GM12864 (cell line): ENCODE results near the gene UXT.

ENCODE experiments used
- DNase-seq: peaks from one replicate; pipeline ENCODE4 v3.0.0-alpha.2; 2011; ENCODE audit warnings: low read depth
- H3K4me3 ChIP-seq: 2 replicates; pipeline ENCODE4 v1.5.1; 2011; ENCODE audit warnings: mild to moderate bottlenecking, low read depth, low read length, control low read depth
- TF ChIP-seq, protein P1 (sequence below): IDR thresholded peaks from 2 replicates; pipeline ENCODE4 v1.5.1; 2011; ENCODE audit warnings: low read depth, mild to moderate bottlenecking, moderate library complexity, low read length, control low read depth, inconsistent platforms; ENCODE audit errors: missing control alignments

Gene UXT

GRCh38 chrX:47662144-47662657 lies 3.2 kb upstream of the UXT start:
- no peak overlapping the region for H3K4me3 ChIP-seq
- DNase-seq, result no peak
- TF ChIP-seq, protein P1, sequence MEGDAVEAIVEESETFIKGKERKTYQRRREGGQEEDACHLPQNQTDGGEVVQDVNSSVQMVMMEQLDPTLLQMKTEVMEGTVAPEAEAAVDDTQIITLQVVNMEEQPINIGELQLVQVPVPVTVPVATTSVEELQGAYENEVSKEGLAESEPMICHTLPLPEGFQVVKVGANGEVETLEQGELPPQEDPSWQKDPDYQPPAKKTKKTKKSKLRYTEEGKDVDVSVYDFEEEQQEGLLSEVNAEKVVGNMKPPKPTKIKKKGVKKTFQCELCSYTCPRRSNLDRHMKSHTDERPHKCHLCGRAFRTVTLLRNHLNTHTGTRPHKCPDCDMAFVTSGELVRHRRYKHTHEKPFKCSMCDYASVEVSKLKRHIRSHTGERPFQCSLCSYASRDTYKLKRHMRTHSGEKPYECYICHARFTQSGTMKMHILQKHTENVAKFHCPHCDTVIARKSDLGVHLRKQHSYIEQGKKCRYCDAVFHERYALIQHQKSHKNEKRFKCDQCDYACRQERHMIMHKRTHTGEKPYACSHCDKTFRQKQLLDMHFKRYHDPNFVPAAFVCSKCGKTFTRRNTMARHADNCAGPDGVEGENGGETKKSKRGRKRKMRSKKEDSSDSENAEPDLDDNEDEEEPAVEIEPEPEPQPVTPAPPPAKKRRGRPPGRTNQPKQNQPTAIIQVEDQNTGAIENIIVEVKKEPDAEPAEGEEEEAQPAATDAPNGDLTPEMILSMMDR, result no peak

- H3K4me3 ChIP-seq, result no peak overlapping the region
- DNase-seq, result no peak
- TF ChIP-seq, protein P1, result no peak
These were observed 2.6 kb upstream of the UXT start for GRCh38 chrX:47661539-47661938.

DNA sequence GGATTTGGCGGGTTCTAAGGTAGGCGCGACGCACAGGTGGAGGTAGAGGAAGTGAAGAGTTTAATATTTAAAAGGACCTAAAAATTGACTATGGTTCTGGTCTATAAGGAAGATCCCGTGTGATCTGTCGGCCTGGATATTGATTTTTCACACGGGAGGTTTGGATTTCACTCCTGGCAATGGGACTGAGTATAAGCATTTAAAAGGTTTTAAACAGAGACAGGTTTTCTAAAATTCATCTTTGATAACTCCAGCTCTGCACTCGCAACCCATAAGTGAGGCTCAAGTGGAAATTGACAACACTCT lies 394 bp upstream of the UXT start:
- peak overlapping the region; percentile 80 for H3K4me3 ChIP-seq
- TF ChIP-seq, protein P1, result no peak
- no peak for DNase-seq

DNA sequence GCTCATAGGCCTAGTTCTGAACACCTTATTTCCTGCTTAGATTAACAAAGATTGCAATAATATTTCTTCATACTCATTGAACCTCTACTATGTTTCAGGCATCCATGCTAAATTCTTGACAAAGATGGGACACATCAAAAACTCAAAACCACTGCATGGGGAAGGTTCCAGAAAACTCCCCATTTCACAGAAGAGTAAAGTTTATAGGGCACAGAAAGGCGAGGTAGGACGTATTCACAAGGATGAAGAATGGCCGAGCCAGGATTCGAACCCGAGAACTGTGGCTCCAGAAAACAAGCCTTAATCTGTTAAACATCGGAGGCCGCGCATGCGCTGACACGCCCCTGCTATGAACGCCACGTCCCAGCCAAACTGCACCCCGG lies 688 bp downstream of the UXT start:
- H3K4me3 ChIP-seq, result peak overlapping the region; percentile 80
- TF ChIP-seq, protein P1, result no peak
- DNase-seq, result no peak

GRCh38 chrX:47651043-47651905 lies 7.7 kb downstream of the UXT start:
- H3K4me3 ChIP-seq, result peak overlapping the region; percentile 54
- TF ChIP-seq, protein P1, result no peak
- no peak for DNase-seq

GRCh38 chrX:47650164-47651042 lies 8.6 kb downstream of the UXT start, which contains the start of gene ELK1:
TSS of gene ELK1 (minus strand) at chrX:47650563. CDS start at chrX:47641441, 9,122 bp downstream.
- DNase-seq, result peak; percentile 91
- TF ChIP-seq, protein P1, result no peak
- peak within 1 kb of the TSS; percentile 79 for H3K4me3 ChIP-seq
